Measurements from ENCODE around the gene C2CD3. TPM values are rescaled to one million over a fixed set of nuclear protein-coding genes. Genes with fewer than 3 reads are reported as not detected.

C2CD3 gene
- total and polyA plus RNA-seq, 2 donors (not counting 1 experiment from before 2014, with no cell fraction given), result 5.8 to 8.3 TPM

DNA sequence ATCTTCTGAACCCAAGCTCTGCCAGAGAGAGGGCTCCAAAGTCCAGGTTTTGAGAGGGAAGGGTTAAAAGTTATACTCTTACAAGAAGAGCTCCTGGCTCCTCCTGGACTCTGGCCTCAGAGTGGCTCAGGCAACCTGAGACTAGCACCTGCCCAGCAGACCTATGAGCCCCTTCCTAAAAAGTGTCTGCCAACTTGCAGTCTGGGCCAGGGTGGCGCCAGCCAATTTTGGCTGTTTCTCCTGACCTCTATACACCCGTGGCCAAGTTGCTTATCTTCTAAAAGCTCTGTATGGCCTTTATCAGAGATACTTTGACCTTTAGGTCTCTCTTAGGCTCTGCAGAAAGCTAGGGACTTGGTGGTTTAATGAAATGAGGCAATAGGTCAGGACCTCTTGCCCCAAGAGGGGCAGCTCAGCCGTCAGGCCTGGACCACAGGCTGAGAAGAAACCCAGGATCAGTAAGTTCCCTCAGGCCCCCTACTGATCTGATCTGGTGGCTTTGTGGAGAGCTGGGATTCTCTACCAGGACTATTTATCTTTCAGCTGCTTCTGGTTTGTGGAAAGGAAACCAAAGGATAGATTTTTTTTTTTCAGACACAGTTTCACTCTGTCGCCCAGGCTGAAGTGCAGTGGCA, 151.6 kb downstream of the C2CD3 start:
- Histone ChIP-seq H3K27me3 (ENCODE audit: control insufficient read depth, insufficient read depth, low read length) (no peaks in the 10 kb centered on the region), H4K20me1 (ENCODE audit: control insufficient read depth, extremely low read depth, insufficient read depth, low read length) (no peaks in the 10 kb centered on the region), H2AFZ (ENCODE audit: low read length) (no peak overlapping the region), H3K79me2 (ENCODE audit: control insufficient read depth, insufficient read depth, low read length) (no peaks in the 10 kb centered on the region), H3K4me3 (replicated peaks in 1 of 4; ENCODE audit: control extremely low read depth in 1 of 4, insufficient read depth in 1 of 4, low read depth in 3 of 4, low read length in 4 of 4) (no peak overlapping the region), H3K9me3 (ENCODE audit: control insufficient read depth, insufficient read depth, low read depth, low read length) (no peaks in the 10 kb centered on the region), H3K9ac (ENCODE audit: insufficient read depth, low read length) (no peak overlapping the region), H3K27ac (ENCODE audit: insufficient read depth, low read length) (peak overlapping the region; percentile 37), H3K4me2 (ENCODE audit: extremely low read depth, insufficient read depth, low read length) (no peak overlapping the region), H3K36me3 (ENCODE audit: control insufficient read depth, insufficient read depth, low read length) (no peaks in the 10 kb centered on the region), H3K4me1 (ENCODE audit: control insufficient read depth, extremely low read depth, insufficient read depth, low read length) (peaks cover 12% of the 10 kb centered on the region)
- no peak for TF ChIP-seq EZH2 (IDR thresholded peaks at IDR 0.05; ENCODE audit: low read length, missing control alignments)
- peak in 1 of 2 donors; percentile 3 for DNase-seq (ENCODE audit: low read depth in 2 of 2)

DNA sequence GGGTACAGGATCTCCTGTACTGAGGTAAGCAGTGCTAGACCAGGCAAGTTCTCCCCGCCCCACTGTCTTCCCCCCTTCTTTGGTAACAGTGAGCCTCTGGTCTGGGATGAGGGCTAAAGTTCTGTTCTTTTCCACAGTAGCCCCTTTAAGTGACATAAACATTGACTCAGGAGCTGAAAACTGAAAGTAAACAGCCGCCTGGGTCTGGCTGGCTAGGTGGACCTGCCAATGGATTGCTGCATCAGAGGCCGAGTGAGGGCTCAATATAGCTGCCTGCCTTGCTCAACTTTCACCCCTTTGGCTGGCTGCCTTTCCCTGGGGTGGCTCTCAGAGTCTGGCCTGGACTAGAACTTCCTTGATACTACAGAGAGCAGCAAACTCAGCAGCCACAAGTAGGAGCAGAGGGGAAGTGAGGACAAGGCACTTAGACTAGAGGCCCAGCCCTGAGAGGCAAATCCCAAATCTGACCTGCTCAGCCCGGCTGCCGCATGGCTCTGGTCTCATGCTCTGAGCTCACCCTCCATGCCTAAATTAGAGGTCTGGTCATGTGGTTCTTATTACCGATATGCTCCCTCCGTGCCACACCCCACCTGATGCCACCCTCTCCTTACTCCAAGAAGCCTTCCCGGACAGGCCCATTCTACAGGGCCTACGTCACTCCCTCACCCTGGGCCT, 152.3 kb downstream of the C2CD3 start:
- no peak overlapping the region for H3K9ac ChIP-seq (ENCODE audit: insufficient read depth, low read length)

DNA sequence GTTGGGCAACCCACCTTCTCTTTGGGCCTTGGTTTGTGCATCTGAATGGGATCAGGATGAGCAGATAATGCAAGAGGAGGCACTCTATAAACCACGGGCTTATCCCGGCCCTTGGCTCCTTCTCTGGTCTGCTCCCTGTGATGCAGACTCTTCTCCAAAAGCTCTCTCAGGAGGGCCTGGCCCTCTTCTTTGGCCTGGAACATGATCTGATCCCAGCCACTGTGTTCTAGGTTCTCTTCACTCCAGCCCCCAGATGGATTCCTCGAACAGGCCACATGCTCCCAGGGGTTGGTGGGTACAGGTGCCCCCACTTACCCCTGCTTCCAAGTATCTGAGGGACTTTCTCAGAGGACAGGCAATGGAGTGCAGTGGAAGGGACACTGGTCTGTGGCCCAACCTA, 153.2 kb downstream of the C2CD3 start:
- H3K27me3 ChIP-seq (ENCODE audit: control insufficient read depth, insufficient read depth, low read length), result no peaks in the 10 kb centered on the region
- no peak overlapping the region for H3K4me3 ChIP-seq (replicated peaks in 1 of 4; ENCODE audit: control extremely low read depth in 1 of 4, insufficient read depth in 1 of 4, low read depth in 3 of 4, low read length in 4 of 4)
- no peak overlapping the region for H3K4me2 ChIP-seq (ENCODE audit: extremely low read depth, insufficient read depth, low read length)
- peaks cover 12% of the 10 kb centered on the region for H3K4me1 ChIP-seq (ENCODE audit: control insufficient read depth, extremely low read depth, insufficient read depth, low read length)
- H4K20me1 ChIP-seq (ENCODE audit: control insufficient read depth, extremely low read depth, insufficient read depth, low read length), result no peaks in the 10 kb centered on the region
- H3K79me2 ChIP-seq (ENCODE audit: control insufficient read depth, insufficient read depth, low read length), result no peaks in the 10 kb centered on the region
- H3K36me3 ChIP-seq (ENCODE audit: control insufficient read depth, insufficient read depth, low read length), result no peaks in the 10 kb centered on the region
- no peak overlapping the region for H2AFZ ChIP-seq (ENCODE audit: low read length)
- no peak for DNase-seq (ENCODE audit: low read depth in 2 of 2)
- H3K9ac ChIP-seq (ENCODE audit: insufficient read depth, low read length), result no peak overlapping the region
- no peak for TF ChIP-seq EZH2 (IDR thresholded peaks at IDR 0.05; ENCODE audit: low read length, missing control alignments)
- TF ChIP-seq, protein P1, sequence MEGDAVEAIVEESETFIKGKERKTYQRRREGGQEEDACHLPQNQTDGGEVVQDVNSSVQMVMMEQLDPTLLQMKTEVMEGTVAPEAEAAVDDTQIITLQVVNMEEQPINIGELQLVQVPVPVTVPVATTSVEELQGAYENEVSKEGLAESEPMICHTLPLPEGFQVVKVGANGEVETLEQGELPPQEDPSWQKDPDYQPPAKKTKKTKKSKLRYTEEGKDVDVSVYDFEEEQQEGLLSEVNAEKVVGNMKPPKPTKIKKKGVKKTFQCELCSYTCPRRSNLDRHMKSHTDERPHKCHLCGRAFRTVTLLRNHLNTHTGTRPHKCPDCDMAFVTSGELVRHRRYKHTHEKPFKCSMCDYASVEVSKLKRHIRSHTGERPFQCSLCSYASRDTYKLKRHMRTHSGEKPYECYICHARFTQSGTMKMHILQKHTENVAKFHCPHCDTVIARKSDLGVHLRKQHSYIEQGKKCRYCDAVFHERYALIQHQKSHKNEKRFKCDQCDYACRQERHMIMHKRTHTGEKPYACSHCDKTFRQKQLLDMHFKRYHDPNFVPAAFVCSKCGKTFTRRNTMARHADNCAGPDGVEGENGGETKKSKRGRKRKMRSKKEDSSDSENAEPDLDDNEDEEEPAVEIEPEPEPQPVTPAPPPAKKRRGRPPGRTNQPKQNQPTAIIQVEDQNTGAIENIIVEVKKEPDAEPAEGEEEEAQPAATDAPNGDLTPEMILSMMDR (conservative IDR thresholded peaks at IDR 0.05 in 1 of 2, IDR thresholded peaks at IDR 0.05 in 1 of 2; ENCODE audit: low read depth in 1 of 2, low read length in 2 of 2), result no peak
- H3K9me3 ChIP-seq (ENCODE audit: control insufficient read depth, insufficient read depth, low read depth, low read length), result no peaks in the 10 kb centered on the region
- no peak overlapping the region for H3K27ac ChIP-seq (ENCODE audit: insufficient read depth, low read length)

More for the DNA sequence above, 152.3 kb downstream of the C2CD3 start:
- H3K9me3 ChIP-seq (ENCODE audit: control insufficient read depth, insufficient read depth, low read depth, low read length), result no peaks in the 10 kb centered on the region
- no peak overlapping the region for H3K4me3 ChIP-seq (replicated peaks in 1 of 4; ENCODE audit: control extremely low read depth in 1 of 4, insufficient read depth in 1 of 4, low read depth in 3 of 4, low read length in 4 of 4)
- no peaks in the 10 kb centered on the region for H3K36me3 ChIP-seq (ENCODE audit: control insufficient read depth, insufficient read depth, low read length)
- H3K79me2 ChIP-seq (ENCODE audit: control insufficient read depth, insufficient read depth, low read length), result no peaks in the 10 kb centered on the region
- peak; percentile 56 to 97 for DNase-seq (ENCODE audit: low read depth in 2 of 2)
- H3K4me1 ChIP-seq (ENCODE audit: control insufficient read depth, extremely low read depth, insufficient read depth, low read length), result peaks cover 12% of the 10 kb centered on the region
- H2AFZ ChIP-seq (ENCODE audit: low read length), result no peak overlapping the region
- no peaks in the 10 kb centered on the region for H4K20me1 ChIP-seq (ENCODE audit: control insufficient read depth, extremely low read depth, insufficient read depth, low read length)
- H3K27me3 ChIP-seq (ENCODE audit: control insufficient read depth, insufficient read depth, low read length), result no peaks in the 10 kb centered on the region
- peak overlapping the region; percentile 37 for H3K27ac ChIP-seq (ENCODE audit: insufficient read depth, low read length)
- TF ChIP-seq, protein P1 (conservative IDR thresholded peaks at IDR 0.05 in 1 of 2, IDR thresholded peaks at IDR 0.05 in 1 of 2; ENCODE audit: low read depth in 1 of 2, low read length in 2 of 2), result no peak
- no peak for TF ChIP-seq EZH2 (IDR thresholded peaks at IDR 0.05; ENCODE audit: low read length, missing control alignments)
- H3K4me2 ChIP-seq (ENCODE audit: extremely low read depth, insufficient read depth, low read length), result peak overlapping the region; percentile 33
